HUES6 (cell line): ENCODE measurements around the gene CDKAL1.

Source experiments
- H3K27ac ChIP-seq: 2 replicates; pipeline ENCODE4 v1.7.0; 2013; ENCODE audit warnings: low read depth, mild to moderate bottlenecking, low read length, inconsistent platforms
- H3K27me3 ChIP-seq: 2 replicates; pipeline ENCODE4 v1.6.1; 2013; ENCODE audit warnings: low read length; ENCODE audit not compliant: control insufficient read depth, insufficient read depth
- H3K36me3 ChIP-seq: 2 replicates; pipeline ENCODE4 v1.6.1; 2013; ENCODE audit warnings: low read length; ENCODE audit not compliant: control insufficient read depth, insufficient read depth
- H3K4me1 ChIP-seq: 2 replicates; pipeline ENCODE4 v1.6.1; 2013; ENCODE audit warnings: low read length; ENCODE audit not compliant: control insufficient read depth, insufficient read depth
- H3K4me3 ChIP-seq: 2 replicates; pipeline ENCODE4 v1.5.1; 2013; ENCODE audit warnings: low read depth, low read length
- H3K9ac ChIP-seq: one replicate; pipeline ENCODE4 v1.6.1; 2013; ENCODE audit warnings: mild to moderate bottlenecking, low read length
- H3K9me3 ChIP-seq: 2 replicates; pipeline ENCODE4 v1.6.1; 2013; ENCODE audit warnings: low read depth, low read length; ENCODE audit not compliant: control insufficient read depth, insufficient read depth

The CDKAL1 gene

GRCh38 chr6:20900389-20901160 is 366.3 kb downstream of the CDKAL1 start:
- no peak overlapping the region for H3K4me3 ChIP-seq
- no peaks in the 10 kb centered on the region for H3K27me3 ChIP-seq
- H3K9ac ChIP-seq, result no peak overlapping the region
- H3K27ac ChIP-seq, result no peak overlapping the region
- no peaks in the 10 kb centered on the region for H3K36me3 ChIP-seq
- H3K9me3 ChIP-seq, result peaks cover 4% of the 10 kb centered on the region; the same call in 1 of the 2 replicates
- no peaks in the 10 kb centered on the region for H3K4me1 ChIP-seq

- Histone ChIP-seq H3K27ac (no peak overlapping the region), H3K4me3 (no peak overlapping the region), H3K9ac (no peak overlapping the region), H3K27me3 (no peaks in the 10 kb centered on the region), H3K9me3 (peaks cover 4% of the 10 kb centered on the region; the same call in 1 of the 2 replicates), H3K36me3 (no peaks in the 10 kb centered on the region), H3K4me1 (no peaks in the 10 kb centered on the region)
Measured at GRCh38 chr6:20905377-20905776, 371.1 kb downstream of the CDKAL1 start.

- H3K27ac ChIP-seq, result no peak overlapping the region
- H3K36me3 ChIP-seq, result no peaks in the 10 kb centered on the region
- no peaks in the 10 kb centered on the region for H3K27me3 ChIP-seq
- no peak overlapping the region for H3K9ac ChIP-seq
- no peak overlapping the region for H3K4me3 ChIP-seq
- H3K4me1 ChIP-seq, result 0 out of 2 replicates have a peak, but pooled peaks cover 6% of the 10 kb centered on the region
- H3K9me3 ChIP-seq, result peaks cover 4% of the 10 kb centered on the region; the same call in 1 of the 2 replicates
Measured at GRCh38 chr6:20906945-20907344, 372.7 kb downstream of the CDKAL1 start.

GRCh38 chr6:20907486-20908071 is 373.3 kb downstream of the CDKAL1 start:
- H3K4me3 ChIP-seq, result no peak overlapping the region
- peaks cover 4% of the 10 kb centered on the region; the same call in 1 of the 2 replicates for H3K9me3 ChIP-seq
- H3K4me1 ChIP-seq, result 0 out of 2 replicates have a peak, but pooled peaks cover 6% of the 10 kb centered on the region
- no peak overlapping the region for H3K9ac ChIP-seq
- H3K27ac ChIP-seq, result no peak overlapping the region
- H3K27me3 ChIP-seq, result no peaks in the 10 kb centered on the region
- no peaks in the 10 kb centered on the region for H3K36me3 ChIP-seq

- no peak overlapping the region for H3K4me3 ChIP-seq
- H3K36me3 ChIP-seq, result no peaks in the 10 kb centered on the region
- no peak overlapping the region for H3K9ac ChIP-seq
- H3K27me3 ChIP-seq, result no peaks in the 10 kb centered on the region
- no peak overlapping the region for H3K27ac ChIP-seq
- peaks cover 9% of the 10 kb centered on the region for H3K9me3 ChIP-seq
- H3K4me1 ChIP-seq, result 0 out of 2 replicates have a peak, but pooled peaks cover 6% of the 10 kb centered on the region
Measured at GRCh38 chr6:20909621-20910020, 375.4 kb downstream of the CDKAL1 start.

- Histone ChIP-seq H3K4me3 (no peak overlapping the region), H3K27ac (no peak overlapping the region), H3K27me3 (no peaks in the 10 kb centered on the region), H3K9ac (no peak overlapping the region), H3K36me3 (no peaks in the 10 kb centered on the region), H3K4me1 (0 out of 2 replicates have a peak, but pooled peaks cover 6% of the 10 kb centered on the region), H3K9me3 (peaks cover 20% of the 10 kb centered on the region)
Measured at GRCh38 chr6:20911712-20912111, 377.5 kb downstream of the CDKAL1 start.

- Histone ChIP-seq H3K4me1 (0 out of 2 replicates have a peak, but pooled peaks cover 10% of the 10 kb centered on the region), H3K36me3 (no peaks in the 10 kb centered on the region), H3K4me3 (no peak overlapping the region), H3K9ac (no peak overlapping the region), H3K27ac (no peak overlapping the region), H3K9me3 (peaks cover 20% of the 10 kb centered on the region), H3K27me3 (no peaks in the 10 kb centered on the region)
Measured at GRCh38 chr6:20915156-20915555, 380.9 kb downstream of the CDKAL1 start.

GRCh38 chr6:20915626-20916025 is 381.4 kb downstream of the CDKAL1 start:
- Histone ChIP-seq H3K27me3 (no peaks in the 10 kb centered on the region), H3K9me3 (peaks cover 20% of the 10 kb centered on the region), H3K9ac (no peak overlapping the region), H3K27ac (no peak overlapping the region), H3K4me3 (no peak overlapping the region), H3K36me3 (no peaks in the 10 kb centered on the region), H3K4me1 (0 out of 2 replicates have a peak, but pooled peaks cover 10% of the 10 kb centered on the region)

- Histone ChIP-seq H3K27me3 (no peaks in the 10 kb centered on the region), H3K9ac (no peak overlapping the region), H3K27ac (no peak overlapping the region), H3K4me1 (0 out of 2 replicates have a peak, but pooled peaks cover 7% of the 10 kb centered on the region), H3K36me3 (no peaks in the 10 kb centered on the region), H3K4me3 (no peak overlapping the region), H3K9me3 (peaks cover 20% of the 10 kb centered on the region)
Measured at GRCh38 chr6:20916086-20916485, 381.8 kb downstream of the CDKAL1 start.

GRCh38 chr6:20918868-20919267 is 384.6 kb downstream of the CDKAL1 start:
- Histone ChIP-seq H3K36me3 (no peaks in the 10 kb centered on the region), H3K27ac (no peak overlapping the region), H3K4me1 (0 out of 2 replicates have a peak, but pooled peaks cover 4% of the 10 kb centered on the region), H3K9ac (no peak overlapping the region), H3K9me3 (peaks cover 14% of the 10 kb centered on the region), H3K27me3 (no peaks in the 10 kb centered on the region), H3K4me3 (no peak overlapping the region)
